Measurements from ENCODE around the gene CBLB. TPM values are rescaled to one million over a fixed set of nuclear protein-coding genes. Genes with fewer than 3 reads are reported as not detected.

The CBLB gene
- total RNA-seq, 1 experiment from 2014 or later, result 8.6 TPM

GRCh38 chr3:105772635-105773034 lies 96.2 kb downstream of the CBLB start:
- CTCF ChIA-PET, result no interaction called here
- in situ Hi-C loops (cut with HindIII; ENCODE audit: low pct_unique_long_range_greater_than_20kb, low sequenced_read_pairs), result no loop called here
- POLR2A ChIA-PET, result no interaction called here
- BruUV-seq (replicated peaks), result no TSS peak
- no peak for TF ChIP-seq TCF7L2 (IDR thresholded peaks at IDR 0.05; ENCODE audit: low read depth, low read length)
- TF ChIP-seq POLR2AphosphoS5 (IDR thresholded peaks at IDR 0.05; ENCODE audit: low read depth, low read length), result no peak
- TF ChIP-seq REST (IDR thresholded peaks at IDR 0.05; ENCODE audit: insufficient read depth in 1 of 2, low read depth in 2 of 2, low read length in 1 of 2), result no peak
- TF ChIP-seq, protein P1, sequence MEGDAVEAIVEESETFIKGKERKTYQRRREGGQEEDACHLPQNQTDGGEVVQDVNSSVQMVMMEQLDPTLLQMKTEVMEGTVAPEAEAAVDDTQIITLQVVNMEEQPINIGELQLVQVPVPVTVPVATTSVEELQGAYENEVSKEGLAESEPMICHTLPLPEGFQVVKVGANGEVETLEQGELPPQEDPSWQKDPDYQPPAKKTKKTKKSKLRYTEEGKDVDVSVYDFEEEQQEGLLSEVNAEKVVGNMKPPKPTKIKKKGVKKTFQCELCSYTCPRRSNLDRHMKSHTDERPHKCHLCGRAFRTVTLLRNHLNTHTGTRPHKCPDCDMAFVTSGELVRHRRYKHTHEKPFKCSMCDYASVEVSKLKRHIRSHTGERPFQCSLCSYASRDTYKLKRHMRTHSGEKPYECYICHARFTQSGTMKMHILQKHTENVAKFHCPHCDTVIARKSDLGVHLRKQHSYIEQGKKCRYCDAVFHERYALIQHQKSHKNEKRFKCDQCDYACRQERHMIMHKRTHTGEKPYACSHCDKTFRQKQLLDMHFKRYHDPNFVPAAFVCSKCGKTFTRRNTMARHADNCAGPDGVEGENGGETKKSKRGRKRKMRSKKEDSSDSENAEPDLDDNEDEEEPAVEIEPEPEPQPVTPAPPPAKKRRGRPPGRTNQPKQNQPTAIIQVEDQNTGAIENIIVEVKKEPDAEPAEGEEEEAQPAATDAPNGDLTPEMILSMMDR (IDR thresholded peaks at IDR 0.05), result no peak
- no peak for TF ChIP-seq SIN3A (IDR thresholded peaks at IDR 0.05; ENCODE audit: borderline replicate concordance, insufficient read depth, low read depth, low read length)
- intact Hi-C loops (cut with micrococcal nuclease; ENCODE audit: unreplicated experiment), result no loop called here
- no peaks in the 10 kb centered on the region for H3K4me1 ChIP-seq (ENCODE audit: control insufficient read depth, insufficient read depth, low read length)
- DNase-seq (ENCODE audit: low read depth, low spot score) (no peak), ATAC-seq (no peak)
- H3K27me3 ChIP-seq (ENCODE audit: control insufficient read depth, insufficient read depth, low read length), result no peaks in the 10 kb centered on the region
- no peak overlapping the region for H3K4me3 ChIP-seq (ENCODE audit: low read depth in 2 of 2, low read length in 2 of 2)
- no peaks in the 10 kb centered on the region for H3K9me3 ChIP-seq (ENCODE audit: control insufficient read depth, insufficient read depth, low read depth, low read length)
- H3K36me3 ChIP-seq (ENCODE audit: control insufficient read depth, insufficient read depth, low read length), result no peaks in the 10 kb centered on the region
- H3K27ac ChIP-seq (ENCODE audit: low read length), result no peak overlapping the region

- in situ Hi-C loops (cut with HindIII; ENCODE audit: low pct_unique_long_range_greater_than_20kb, low sequenced_read_pairs), result no loop called here
- Histone ChIP-seq H3K4me3 (ENCODE audit: low read depth in 2 of 2, low read length in 2 of 2) (no peak overlapping the region), H3K36me3 (ENCODE audit: control insufficient read depth, insufficient read depth, low read length) (no peaks in the 10 kb centered on the region), H3K27me3 (ENCODE audit: control insufficient read depth, insufficient read depth, low read length) (no peaks in the 10 kb centered on the region), H3K9me3 (ENCODE audit: control insufficient read depth, insufficient read depth, low read depth, low read length) (no peaks in the 10 kb centered on the region), H3K4me1 (ENCODE audit: control insufficient read depth, insufficient read depth, low read length) (no peaks in the 10 kb centered on the region), H3K27ac (ENCODE audit: low read length) (no peak overlapping the region)
- no peak for TF ChIP-seq REST (IDR thresholded peaks at IDR 0.05; ENCODE audit: insufficient read depth in 1 of 2, low read depth in 2 of 2, low read length in 1 of 2)
- TF ChIP-seq POLR2AphosphoS5 (IDR thresholded peaks at IDR 0.05; ENCODE audit: low read depth, low read length), result no peak
- TF ChIP-seq, protein P1 (IDR thresholded peaks at IDR 0.05), result no peak
- no peak for TF ChIP-seq SIN3A (IDR thresholded peaks at IDR 0.05; ENCODE audit: borderline replicate concordance, insufficient read depth, low read depth, low read length)
- TF ChIP-seq TCF7L2 (IDR thresholded peaks at IDR 0.05; ENCODE audit: low read depth, low read length), result no peak
- POLR2A ChIA-PET, result no interaction called here
- CTCF ChIA-PET, result no interaction called here
- no peak for DNase-seq (ENCODE audit: low read depth, low spot score)
- BruUV-seq (replicated peaks), result no TSS peak
- no peak for ATAC-seq
- intact Hi-C loops (cut with micrococcal nuclease; ENCODE audit: unreplicated experiment), result no loop called here
Observed at GRCh38 chr3:105771392-105771791, 97.4 kb downstream of the CBLB start.
